Heart left ventricle (tissue), 16 donors: Measurements from ENCODE around the gene C12orf54. TPM values are rescaled to one million over a fixed set of nuclear protein-coding genes. Genes with fewer than 3 reads are reported as not detected.

ENCODE experiments used
- ATAC-seq, 4 donors: fragments of 200-7000 bp; cut with Tn5 transposase; one replicate each; pipeline ENCODE4 v1.9.1; 2020 to 2022; ENCODE audit warnings: moderate library complexity in 4 of 4, mild to moderate bottlenecking in 3 of 4, moderate number of reproducible peaks in 1 of 4
- DNase-seq, 5 donors: peaks; one replicate each; pipeline ENCODE4 v3.0.0-alpha.2; 2020
- H3K27ac ChIP-seq, 12 donors: fragments of 200-600 bp; sonication (generic) in 4 of 12; one replicate each; pipeline versions ENCODE4 v1.5.0 to v1.8.0; 2016 to 2022; ENCODE audit warnings: mild to moderate bottlenecking in 2 of 12
- H3K27me3 ChIP-seq, 9 donors: fragments of 200-600 bp; sonication (generic) in 2 of 9; one replicate each; pipeline versions ENCODE4 v1.5.1 to v1.8.0; 2016 to 2022; ENCODE audit warnings: mild to moderate bottlenecking in 3 of 9
- H3K36me3 ChIP-seq, 9 donors: fragments of 200-600 bp; sonication (generic) in 2 of 9; one replicate each; pipeline versions ENCODE4 v1.5.0 to v1.8.0; 2018 to 2022; ENCODE audit warnings: mild to moderate bottlenecking in 2 of 9
- H3K4me1 ChIP-seq, 12 donors: fragments of 200-600 bp; sonication (generic) in 4 of 12; one replicate each; pipeline versions ENCODE4 v1.5.0 to v1.8.0; 2016 to 2022; ENCODE audit warnings: mild to moderate bottlenecking in 3 of 12
- H3K4me3 ChIP-seq, 12 donors: fragments of 200-600 bp; sonication (generic) in 4 of 12; one replicate each; pipeline versions ENCODE4 v1.5.0 to v1.8.0; 2017 to 2022; ENCODE audit warnings: mild to moderate bottlenecking in 9 of 12, moderate library complexity in 4 of 12
- H3K9me3 ChIP-seq, 12 donors: fragments of 200-600 bp; sonication (generic) in 4 of 12; one replicate each; pipeline versions ENCODE4 v1.5.0 to v1.8.0; 2016 to 2022; ENCODE audit warnings: mild to moderate bottlenecking in 1 of 12
- POLR2A ChIP-seq, 2 donors: fragments of 450-650 bp; IDR thresholded peaks; one replicate each; pipeline ENCODE4 v1.6.1; 2017; ENCODE audit warnings: antibody characterized with exemption in 2 of 2, mild to moderate bottlenecking in 2 of 2, moderate library complexity in 2 of 2
- WGBS, 4 donors: extraction: QIAGEN DNeasy Blood & Tissue Kit in 2 of 4; methylation state at CpG; one replicate each; pipeline versions ENCODE4 v1.1.5 to v1.1.7; 2013 to 2018; 5-methylcytosine and 5-hydroxymethylcytosine counted together
- intact Hi-C, 10 donors: fragments of 100-400 bp; cut with DNase I; formaldehyde crosslinking; loops; one replicate each; pipeline versions ENCODE4 v1.11.1 to v1.14.2; 2022
- polyA plus RNA-seq, 2 donors: library from polyadenylated mRNA; stranded (reverse); fragments of 200-250 nt; gene quantifications; one replicate each; pipeline ENCODE4 v1.2.3, GENCODE V29; 2013
- total RNA-seq, 9 donors: library from RNA; depleted of rRNA in 2 of 9; stranded (reverse); fragments of >200 nt in 2 of 9; fragmentation: NEBNext Ultra II Directional in 3 of 9; extraction: Animal tissue kit (Norgen Biotek cat#: 25700) in 3 of 9; gene quantifications; one replicate each; pipeline versions ENCODE4 v1.1.0 to v1.2.4, GENCODE V29; 2016 to 2023
- TF ChIP-seq, protein P1 (sequence below), 12 donors: fragments of 200-600 bp; sonication (generic) in 4 of 12; IDR thresholded peaks; one replicate each; pipeline versions ENCODE4 v1.5.0 to v1.8.0; 2018 to 2022; ENCODE audit warnings: antibody characterized with exemption in 12 of 12, mild to moderate bottlenecking in 5 of 12
- donor health status: ischemic (EF 13 %, LVEDD 7.1; RV severe dilation, severe dysfunction).
- donor health status: healthy with polysubstance abuse.
- donor health status: DM: no; HTN: yes; CAD: no.
- donor health status: DM: no; HTN: no; CAD: no.
- donor health status: ischemic (EF 25% LVEDD 6.9; RV normal size, moderate dysfunction).
- donor health status: ischemic (EF 25% LVEDD 5.7; RV mildly dilated, moderate dysfunction).
- donor health status: healthy.
- donor health status: DM: yes; HTN: yes; CAD: no.
- donor health status: ischemic (EF 35%, LVEDD 5.7; RV mildly dilated, moderate dysfunction).
- donor health status: nonischemic (EF 11% LVEDD 7.7; RV severe dilation, severe dysfunction).
- donor health status: DM: yes; HTN: yes; CAD: no.
- donor health status: PGD.
- donor health status: ischemic (EF 29% LVEDD 5.4; RV normal size, mild dysfunction).
- donor health status: nonischemic (EF 23%, LVEDD 6.1; RV moderate dilation, normal function).

Gene C12orf54
- total and polyA plus RNA-seq, 11 donors: not detected

DNA sequence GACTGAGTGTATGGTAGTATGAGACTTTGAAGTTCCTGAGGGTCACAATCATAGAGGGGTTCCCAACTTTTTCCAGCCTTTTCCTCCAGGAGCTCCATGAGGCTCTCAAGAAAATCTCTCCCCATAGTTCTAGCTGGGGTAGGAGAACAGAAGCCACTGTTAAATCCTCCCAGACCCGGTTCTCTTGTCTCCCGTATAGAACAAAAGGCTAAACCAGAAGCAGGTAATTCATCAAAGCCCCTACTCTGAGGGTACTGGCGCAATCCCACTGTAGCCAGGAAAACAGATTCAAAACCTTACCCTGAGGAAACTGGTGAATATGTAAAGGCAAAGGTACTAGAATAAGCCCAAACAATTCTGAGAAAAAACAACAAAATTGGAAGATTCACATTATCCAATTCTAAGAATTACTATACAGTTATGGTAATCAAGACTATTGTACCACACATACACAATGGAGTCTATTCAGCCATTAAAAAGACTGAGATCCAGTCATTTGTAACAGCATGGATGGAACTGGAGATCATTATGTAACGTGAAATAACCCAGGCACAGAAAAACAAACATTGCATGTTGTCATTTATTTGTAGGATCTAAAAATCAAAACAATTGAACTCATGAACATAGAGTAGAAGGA is 63.7 kb downstream of the C12orf54 start:
- H3K27me3 ChIP-seq: peaks cover 0 to 8% (median 0%) of the 10 kb centered on the region in 9 donors
- no peak overlapping the region for H3K4me3 ChIP-seq
- TF ChIP-seq, protein P1, sequence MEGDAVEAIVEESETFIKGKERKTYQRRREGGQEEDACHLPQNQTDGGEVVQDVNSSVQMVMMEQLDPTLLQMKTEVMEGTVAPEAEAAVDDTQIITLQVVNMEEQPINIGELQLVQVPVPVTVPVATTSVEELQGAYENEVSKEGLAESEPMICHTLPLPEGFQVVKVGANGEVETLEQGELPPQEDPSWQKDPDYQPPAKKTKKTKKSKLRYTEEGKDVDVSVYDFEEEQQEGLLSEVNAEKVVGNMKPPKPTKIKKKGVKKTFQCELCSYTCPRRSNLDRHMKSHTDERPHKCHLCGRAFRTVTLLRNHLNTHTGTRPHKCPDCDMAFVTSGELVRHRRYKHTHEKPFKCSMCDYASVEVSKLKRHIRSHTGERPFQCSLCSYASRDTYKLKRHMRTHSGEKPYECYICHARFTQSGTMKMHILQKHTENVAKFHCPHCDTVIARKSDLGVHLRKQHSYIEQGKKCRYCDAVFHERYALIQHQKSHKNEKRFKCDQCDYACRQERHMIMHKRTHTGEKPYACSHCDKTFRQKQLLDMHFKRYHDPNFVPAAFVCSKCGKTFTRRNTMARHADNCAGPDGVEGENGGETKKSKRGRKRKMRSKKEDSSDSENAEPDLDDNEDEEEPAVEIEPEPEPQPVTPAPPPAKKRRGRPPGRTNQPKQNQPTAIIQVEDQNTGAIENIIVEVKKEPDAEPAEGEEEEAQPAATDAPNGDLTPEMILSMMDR (IDR thresholded peaks at IDR 0.05): no peak
- no peak for TF ChIP-seq POLR2A (IDR thresholded peaks at IDR 0.05)
- WGBS, 4 donors: 67 to 70% (median 69%) methylated on average over 4 of the region's 4 CpGs
- ATAC-seq (no peak), DNase-seq (no peak)
- H3K9me3 ChIP-seq: peaks cover 0 to 6% (median 0%) of the 10 kb centered on the region in 12 donors
- intact Hi-C loops: no loop called here
- H3K36me3 ChIP-seq: no peaks in the 10 kb centered on the region
- no peak overlapping the region for H3K27ac ChIP-seq
- H3K4me1 ChIP-seq: no peaks in the 10 kb centered on the region

Other genes starting within 250 kb of the C12orf54 start
- gene ZNF641, start 131.6 kb upstream of the C12orf54 start, total RNA-seq: 10 to 100 TPM; 12.6 to 21.1 (median 15.5) TPM
- gene ZNF641, start 131.6 kb upstream of the C12orf54 start, polyA plus RNA-seq: 1 to 10 TPM; 6.9 to 8.0 TPM
- not detected for gene ANP32D, start 9.9 kb upstream of the C12orf54 start, total RNA-seq
- not detected for gene ANP32D, start 9.9 kb upstream of the C12orf54 start, polyA plus RNA-seq
- not detected for gene OR8S1, start 43.1 kb downstream of the C12orf54 start, total RNA-seq
- gene OR8S1, start 43.1 kb downstream of the C12orf54 start, polyA plus RNA-seq: not detected
- gene LALBA, start 87.5 kb downstream of the C12orf54 start, total RNA-seq: not detected
- gene LALBA, start 87.5 kb downstream of the C12orf54 start, polyA plus RNA-seq: not detected
- 10 to 100 TPM; 20.1 to 34.4 (median 24.0) TPM for gene KANSL2, start 199.7 kb downstream of the C12orf54 start, total RNA-seq
- gene KANSL2, start 199.7 kb downstream of the C12orf54 start, polyA plus RNA-seq: 10 to 100 TPM; 22.1 to 35.6 TPM
- gene CCNT1, start 234.2 kb downstream of the C12orf54 start, total RNA-seq: 10 to 100 TPM; 11.0 to 29.7 (median 18.1) TPM
- gene CCNT1, start 234.2 kb downstream of the C12orf54 start, polyA plus RNA-seq: 1 to 10 TPM; 2.4 to 5.4 TPM